Upper lobe of right lung (tissue), 1 donor: ENCODE results near the gene NAB2. TPM values are rescaled to one million over a fixed set of nuclear protein-coding genes. Genes with fewer than 3 reads are reported as not detected.

Experiments
- ATAC-seq: fragments of 200-7000 bp; cut with Tn5 transposase; one replicate; pipeline ENCODE4 v1.9.1; 2020; ENCODE audit warnings: mild to moderate bottlenecking, moderate library complexity
- DNase-seq: peaks from one replicate; pipeline ENCODE4 v3.0.0-alpha.2; 2020
- H3K27ac ChIP-seq: fragments of 200-600 bp; one replicate; pipeline ENCODE4 v1.8.0; 2022
- H3K27me3 ChIP-seq: fragments of 200-600 bp; one replicate; pipeline ENCODE4 v1.8.0; 2022; ENCODE audit warnings: mild to moderate bottlenecking
- H3K36me3 ChIP-seq: fragments of 200-600 bp; one replicate; pipeline ENCODE4 v1.8.0; 2022
- H3K4me1 ChIP-seq: fragments of 200-600 bp; one replicate; pipeline ENCODE4 v1.8.0; 2022
- H3K4me3 ChIP-seq: fragments of 200-600 bp; one replicate; pipeline ENCODE4 v1.8.0; 2022; ENCODE audit warnings: mild to moderate bottlenecking
- H3K9me3 ChIP-seq: fragments of 200-600 bp; one replicate; pipeline ENCODE4 v1.8.0; 2022
- CTCF ChIP-seq: fragments of 200-600 bp; IDR thresholded peaks from one replicate; pipeline ENCODE4 v1.8.0; 2022; ENCODE audit warnings: antibody characterized with exemption
- intact Hi-C: fragments of 100-400 bp; cut with DNase I; formaldehyde crosslinking; loops from one replicate; pipeline ENCODE4 v1.11.0; 2022
- total RNA-seq: library from RNA; stranded (reverse); fragmentation: NEBNext Ultra II Directional; extraction: Animal tissue kit (Norgen Biotek cat#: 25700); gene quantifications from one replicate; pipeline ENCODE4 v1.2.1, GENCODE V29; 2021
- donor health status: DM: no; HTN: yes; CAD: no; lungs with severe emphysema.

The NAB2 gene
- total RNA-seq, 1 donor from 2014 or later = 37.3 TPM

GRCh38 chr12:57078519-57079404 lies 10.2 kb upstream of the NAB2 start, which contains the start of gene NEMP1:
Gene NEMP1 (minus strand): TSS chr12:57078791. CDS start chr12:57078745, 46 bp downstream.
- H3K27me3 ChIP-seq = no peaks in the 10 kb centered on the region
- intact Hi-C loops = no loop called here
- DNase-seq = peak; percentile 95
- peak; percentile 100 for ATAC-seq
- no peak for TF ChIP-seq CTCF
- H3K36me3 ChIP-seq = no peaks in the 10 kb centered on the region
- no peaks in the 10 kb centered on the region for H3K9me3 ChIP-seq
- peak within 1 kb of the TSS; percentile 80 for H3K4me3 ChIP-seq
- H3K4me1 ChIP-seq = peaks cover 14% of the 10 kb centered on the region
- H3K27ac ChIP-seq = peak within 1 kb of the TSS; percentile 85

GRCh38 chr12:57079821-57080220 lies 9.1 kb upstream of the NAB2 start:
- no peaks in the 10 kb centered on the region for H3K36me3 ChIP-seq
- no peak for TF ChIP-seq CTCF
- H3K4me3 ChIP-seq = peak overlapping the region; percentile 40
- no peak for ATAC-seq
- intact Hi-C loops = no loop called here
- H3K27ac ChIP-seq = peak overlapping the region; percentile 85
- no peaks in the 10 kb centered on the region for H3K27me3 ChIP-seq
- H3K4me1 ChIP-seq = peaks cover 14% of the 10 kb centered on the region
- no peak for DNase-seq
- no peaks in the 10 kb centered on the region for H3K9me3 ChIP-seq

- Histone ChIP-seq H3K4me3 (no peak overlapping the region), H3K27me3 (no peaks in the 10 kb centered on the region), H3K4me1 (peaks cover 16% of the 10 kb centered on the region), H3K9me3 (no peaks in the 10 kb centered on the region), H3K36me3 (no peaks in the 10 kb centered on the region), H3K27ac (no peak overlapping the region)
- intact Hi-C loops = no loop called here
- TF ChIP-seq CTCF = no peak
- DNase-seq (no peak), ATAC-seq (no peak)
Measured at GRCh38 chr12:57080855-57081254, 8.1 kb upstream of the NAB2 start.

- Histone ChIP-seq H3K27ac (peak overlapping the region; percentile 99), H3K9me3 (no peaks in the 10 kb centered on the region), H3K4me1 (peaks cover 19% of the 10 kb centered on the region), H3K27me3 (no peaks in the 10 kb centered on the region), H3K36me3 (peaks cover 2% of the 10 kb centered on the region), H3K4me3 (peak overlapping the region; percentile 63)
- intact Hi-C loops = no loop called here
- DNase-seq = no peak
- ATAC-seq = no peak
- TF ChIP-seq CTCF = no peak
Measured at GRCh38 chr12:57085999-57086492, 2.9 kb upstream of the NAB2 start.

- DNase-seq (peak; percentile 87), ATAC-seq (no peak)
- Histone ChIP-seq H3K4me3 (peak overlapping the region; percentile 63), H3K9me3 (no peaks in the 10 kb centered on the region), H3K27me3 (no peaks in the 10 kb centered on the region), H3K36me3 (peaks cover 7% of the 10 kb centered on the region), H3K4me1 (peaks cover 24% of the 10 kb centered on the region), H3K27ac (peak overlapping the region; percentile 99)
- peak; percentile 52 for TF ChIP-seq CTCF
- intact Hi-C loops = no loop called here
Measured at GRCh38 chr12:57086493-57087009, 2.4 kb upstream of the NAB2 start.
